Hepatic stellate cell (primary cell): Measurements from ENCODE around the gene GARNL3.

ENCODE experiments used
- DNase-seq: peaks from one replicate; pipeline ENCODE4 v3.0.0; 2011; ENCODE audit warnings: low spot score

Gene GARNL3

DNA sequence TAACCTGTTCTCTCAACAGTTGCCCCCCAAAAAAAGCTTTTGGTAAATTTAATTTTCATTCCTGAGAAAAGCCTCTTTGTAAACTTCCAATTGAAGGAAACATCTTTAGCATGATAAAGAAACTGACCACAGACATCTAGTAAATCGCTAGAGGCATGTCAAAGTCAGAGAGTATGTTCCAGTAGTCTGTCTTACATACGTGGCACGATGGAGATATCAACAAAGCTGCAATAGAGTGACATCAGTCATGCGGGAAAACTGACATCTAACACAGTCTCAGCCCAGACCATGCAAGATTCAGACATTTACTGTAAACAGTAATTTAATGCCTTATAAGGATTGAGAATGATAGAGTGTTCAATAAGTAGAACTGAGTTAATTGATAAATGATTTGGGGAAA, 45.1 kb downstream of the GARNL3 start:
- no peak for DNase-seq

DNA sequence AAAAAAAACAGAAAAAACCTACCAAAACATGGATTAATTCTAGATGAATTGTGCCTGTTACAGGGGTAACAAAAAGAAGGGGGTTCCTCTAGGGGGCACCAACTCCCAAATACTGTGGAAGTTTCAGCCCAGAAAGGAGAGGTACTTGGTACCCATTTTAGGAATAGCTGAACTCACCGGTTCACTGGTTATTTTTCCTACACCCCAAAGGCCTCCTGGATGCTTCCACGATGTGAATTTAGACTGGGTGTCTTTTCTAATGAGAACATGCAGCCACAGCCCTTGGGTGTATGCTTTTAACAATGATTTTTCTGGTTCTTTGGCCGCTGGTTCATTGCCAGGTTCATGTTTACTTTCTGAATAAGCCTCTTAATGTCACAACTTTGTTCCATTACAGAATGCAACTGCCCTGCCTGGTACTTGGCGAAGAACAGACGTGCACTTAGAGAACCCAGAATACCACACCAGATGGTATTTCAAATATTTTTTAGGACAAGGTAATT, 46.7 kb downstream of the GARNL3 start:
- peak; percentile 19 for DNase-seq

DNA sequence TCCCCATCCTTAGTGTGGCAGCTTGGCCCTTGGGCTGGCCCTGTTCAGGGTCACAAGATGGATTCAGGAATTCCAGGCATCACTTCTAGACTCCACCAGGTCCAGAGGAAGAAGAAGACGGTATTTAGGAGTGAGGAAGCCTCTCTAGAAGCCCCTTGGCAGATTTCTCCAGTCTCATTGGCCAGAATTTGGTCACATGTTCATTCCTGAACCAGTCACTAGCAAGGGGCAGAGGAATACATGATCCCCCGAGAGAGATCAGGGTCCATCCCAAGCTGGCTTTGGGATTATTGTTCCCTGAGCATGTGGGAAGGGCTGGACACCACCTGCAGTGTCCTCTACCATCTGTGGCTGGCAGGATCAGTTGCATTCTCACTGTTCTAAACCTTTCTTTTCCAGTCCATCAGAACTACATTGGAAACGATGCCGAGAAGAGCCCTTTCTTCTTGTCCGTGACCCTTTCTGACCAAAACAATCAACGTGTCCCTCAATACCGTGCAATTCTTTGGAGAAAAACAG, 48.5 kb downstream of the GARNL3 start:
- DNase-seq = no peak

DNA sequence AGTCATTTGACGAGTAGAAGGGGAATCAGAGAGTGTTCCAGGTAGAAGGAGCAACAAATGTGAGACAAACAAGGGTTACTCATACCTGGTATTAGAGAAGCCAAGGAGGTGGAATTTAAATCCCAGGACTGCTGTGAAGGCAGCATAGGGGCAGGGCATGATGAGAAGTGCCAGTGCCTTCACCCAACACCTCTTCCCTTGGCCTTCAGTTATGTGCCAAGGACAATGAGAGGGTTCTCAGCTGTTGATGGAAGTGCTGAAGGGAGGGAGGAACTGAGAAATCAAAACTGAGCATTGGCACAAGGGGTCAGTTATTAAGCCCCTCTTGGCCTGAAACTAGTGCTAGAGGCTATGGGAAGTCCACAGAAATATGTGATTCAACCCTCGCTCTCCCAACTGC, 50.3 kb downstream of the GARNL3 start:
- no peak for DNase-seq

DNA sequence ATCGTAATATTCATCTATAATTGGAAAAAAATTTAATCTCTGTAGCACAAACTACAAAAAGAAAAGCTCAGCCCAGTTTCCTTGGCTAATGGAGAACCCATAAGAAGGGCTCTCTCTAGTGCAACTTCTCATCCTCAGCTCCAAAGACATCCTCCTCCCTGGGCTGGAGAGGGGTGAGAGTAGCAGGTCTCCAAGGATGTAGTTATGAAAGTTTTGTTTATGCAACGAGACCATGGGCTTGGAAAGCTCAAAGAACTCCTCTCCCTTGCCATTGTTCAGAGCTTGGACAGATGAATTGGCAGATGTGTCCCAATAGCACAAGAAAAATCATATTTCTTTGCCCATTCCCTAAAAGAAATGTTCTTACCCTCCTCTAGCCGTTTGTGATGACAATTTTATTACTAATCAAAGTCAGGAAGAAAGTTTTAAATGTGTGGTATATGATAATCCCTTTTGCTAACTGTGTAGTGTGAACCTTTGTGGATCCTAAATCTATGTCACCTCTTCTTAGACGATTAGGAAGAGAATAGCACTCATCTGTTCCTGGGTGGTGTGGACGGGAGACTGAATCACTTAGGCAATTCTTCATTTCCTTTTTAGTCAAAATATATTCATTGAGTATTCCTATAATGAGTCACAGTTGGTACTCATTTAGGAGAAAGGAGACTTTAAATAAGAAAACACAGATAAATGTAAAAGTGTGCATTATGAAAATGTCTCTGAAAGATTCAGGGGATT, 52.2 kb downstream of the GARNL3 start:
- DNase-seq = peak; percentile 13

DNA sequence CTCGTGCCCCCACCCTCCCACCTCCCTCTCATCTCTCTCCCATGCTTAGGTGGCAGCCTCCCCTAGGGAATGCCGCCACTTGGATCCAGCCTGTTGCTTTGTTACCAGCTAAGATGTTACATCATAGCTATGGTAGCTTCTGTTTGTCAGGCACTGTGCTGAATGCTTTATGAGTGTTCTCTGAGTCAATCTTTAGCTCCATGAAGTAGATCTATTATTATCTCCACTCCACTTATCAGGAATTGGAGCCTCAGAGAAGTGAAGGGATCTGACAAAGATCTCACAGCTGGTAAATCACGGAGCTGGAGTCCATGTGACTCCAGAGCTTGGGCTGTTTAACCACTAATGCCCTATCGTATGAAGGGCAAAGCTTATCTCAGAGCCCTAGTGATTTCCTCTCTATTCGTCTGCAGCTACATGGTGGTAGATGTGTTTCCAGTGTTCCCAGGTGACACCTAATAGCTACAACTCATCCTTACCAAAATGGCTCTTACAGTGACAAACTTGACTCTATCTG, 54.1 kb downstream of the GARNL3 start:
- peak; percentile 30 for DNase-seq

DNA sequence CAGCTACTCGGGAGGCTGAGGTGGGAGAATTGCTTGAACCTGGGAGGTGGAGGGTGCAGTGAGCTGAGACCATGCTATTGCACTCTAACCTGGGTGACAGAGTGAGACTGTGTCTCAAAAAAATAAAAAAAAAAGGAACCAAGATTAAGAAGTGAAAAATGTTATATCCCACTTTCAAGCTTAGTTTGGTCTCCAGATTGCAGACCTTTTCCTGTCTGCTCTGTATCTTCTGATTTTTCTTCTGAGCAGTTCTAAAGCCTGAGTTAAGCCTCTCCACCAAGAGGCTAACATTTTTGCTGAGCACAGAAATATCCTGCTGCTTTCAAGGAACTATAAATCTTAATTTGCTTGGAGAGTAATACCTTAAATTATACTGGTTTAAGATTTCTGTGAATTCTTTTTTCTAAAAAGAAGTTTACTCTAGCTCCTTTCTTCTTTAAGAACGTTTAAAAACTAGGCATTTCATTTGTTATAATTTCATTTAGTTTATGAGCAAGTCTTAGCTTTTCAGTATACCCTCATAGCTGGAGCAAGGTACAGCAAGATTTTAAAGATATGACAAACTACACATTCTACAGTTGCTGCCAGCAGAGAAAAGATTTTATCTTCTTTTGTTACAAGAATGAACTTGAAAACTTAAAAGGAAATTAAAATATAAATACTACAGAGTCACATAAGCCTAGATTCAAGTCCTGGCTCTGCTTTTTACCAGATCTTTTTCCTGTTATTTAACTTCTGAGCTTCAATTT, 55.0 kb downstream of the GARNL3 start:
- no peak for DNase-seq

DNA sequence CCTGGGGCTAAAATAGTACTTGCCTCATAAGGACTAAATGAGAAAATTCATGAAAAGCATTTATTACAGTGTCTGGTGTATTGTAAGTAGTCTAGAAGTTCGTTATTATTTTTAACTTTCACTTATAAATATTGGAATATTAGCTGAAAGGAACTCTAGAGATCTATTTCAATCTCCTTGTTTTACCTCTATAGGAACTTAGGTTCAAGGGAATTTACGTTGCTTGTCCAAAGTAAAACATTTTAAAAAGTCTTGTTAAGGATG, 55.5 kb downstream of the GARNL3 start:
- DNase-seq = no peak

DNA sequence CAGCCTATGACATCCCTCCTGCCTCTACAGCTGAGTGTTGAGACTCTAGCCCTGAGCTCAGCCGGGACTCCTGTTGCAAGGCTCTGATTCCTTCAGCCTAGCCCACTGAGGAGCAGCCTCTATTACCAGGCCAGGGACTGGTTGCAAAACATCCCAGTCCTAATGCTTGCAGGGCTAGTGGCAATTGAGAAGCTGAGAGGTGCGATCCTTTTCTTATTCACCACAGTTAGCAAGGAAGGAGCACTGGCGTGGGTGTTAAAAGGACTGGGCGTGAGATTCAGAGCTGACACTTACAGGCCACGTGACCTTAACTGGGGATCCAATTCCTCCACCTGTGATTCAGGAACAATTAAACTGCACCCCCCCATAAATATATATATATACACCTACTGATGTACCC, 58.8 kb downstream of the GARNL3 start:
- DNase-seq = no peak

DNA sequence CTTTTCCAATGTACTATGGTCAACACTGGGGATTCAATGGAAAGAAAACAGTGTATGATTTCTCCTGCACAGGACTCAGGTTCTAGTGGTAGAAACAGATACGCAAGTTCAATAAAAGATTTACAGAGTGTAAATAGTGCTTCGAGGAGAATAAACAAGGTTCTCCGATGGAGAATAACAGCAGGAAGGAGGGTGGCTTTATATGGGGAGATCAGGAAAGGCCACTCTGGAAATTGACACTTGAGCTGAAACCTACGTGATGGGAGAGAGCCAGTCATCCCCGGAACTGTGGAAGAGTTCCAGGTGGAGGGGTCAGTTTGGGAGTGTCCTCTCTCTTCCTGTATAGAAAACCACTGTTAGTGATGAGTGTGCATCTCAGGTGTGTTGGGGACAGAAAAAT, 65.9 kb downstream of the GARNL3 start:
- no peak for DNase-seq

DNA sequence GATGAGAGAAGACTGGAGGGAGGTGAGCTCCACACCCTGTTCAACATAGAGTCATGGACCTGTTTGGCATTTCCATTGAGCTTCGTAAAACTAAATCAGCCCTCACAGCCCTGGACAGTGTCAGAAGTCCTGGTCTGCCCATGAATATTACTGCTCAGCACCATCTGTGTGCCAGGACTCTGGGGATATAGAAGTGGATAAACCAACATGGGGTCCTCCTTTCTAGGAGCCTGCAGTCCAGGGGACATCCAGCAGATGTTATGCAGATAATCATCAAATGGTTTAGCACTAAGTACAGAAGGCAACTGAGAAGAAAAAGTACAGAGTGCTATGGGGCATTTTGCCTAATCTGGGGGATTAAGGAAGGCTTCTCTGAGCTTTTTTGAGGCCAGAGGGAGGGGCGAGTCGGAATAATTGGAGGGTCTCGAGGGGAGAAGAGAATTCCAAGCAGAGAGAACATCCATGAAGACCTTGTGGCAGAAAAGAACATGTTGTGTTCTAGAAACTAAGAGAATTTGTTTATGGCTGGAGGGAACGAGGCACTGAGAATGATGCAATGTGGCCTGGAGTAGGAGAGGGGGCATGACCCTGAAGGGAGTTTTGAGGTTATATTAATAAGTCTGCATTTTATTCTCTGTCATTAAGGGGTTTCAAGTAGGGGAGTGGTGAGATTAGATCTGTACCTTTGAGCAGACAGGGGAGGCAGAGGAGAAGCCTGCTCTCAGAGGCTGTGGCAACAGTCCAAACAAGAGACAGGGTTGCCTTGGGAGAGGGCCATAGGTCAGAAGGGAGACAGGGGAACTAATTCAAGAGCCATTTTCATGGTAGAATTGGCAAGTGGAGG, 68.9 kb downstream of the GARNL3 start:
- DNase-seq = no peak

DNA sequence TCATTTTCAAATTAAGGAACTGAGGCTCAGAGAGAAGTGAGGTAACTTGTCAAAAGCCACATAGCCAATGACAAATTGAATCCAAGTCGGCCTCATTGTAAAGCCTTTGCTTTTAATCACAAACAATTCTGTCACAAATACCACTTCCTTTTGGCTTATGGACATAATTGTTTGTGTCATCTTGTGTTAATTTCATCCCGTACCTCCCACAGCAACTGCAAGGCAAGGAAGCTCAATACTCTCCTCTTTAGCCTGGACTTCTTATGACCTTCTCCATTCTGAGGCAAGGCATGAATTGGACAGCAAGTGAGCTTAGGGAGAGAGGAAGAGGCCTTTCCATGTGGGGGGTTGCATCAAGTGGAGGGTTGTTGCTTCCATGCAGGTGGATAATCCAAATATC, 70.2 kb downstream of the GARNL3 start:
- no peak for DNase-seq

DNA sequence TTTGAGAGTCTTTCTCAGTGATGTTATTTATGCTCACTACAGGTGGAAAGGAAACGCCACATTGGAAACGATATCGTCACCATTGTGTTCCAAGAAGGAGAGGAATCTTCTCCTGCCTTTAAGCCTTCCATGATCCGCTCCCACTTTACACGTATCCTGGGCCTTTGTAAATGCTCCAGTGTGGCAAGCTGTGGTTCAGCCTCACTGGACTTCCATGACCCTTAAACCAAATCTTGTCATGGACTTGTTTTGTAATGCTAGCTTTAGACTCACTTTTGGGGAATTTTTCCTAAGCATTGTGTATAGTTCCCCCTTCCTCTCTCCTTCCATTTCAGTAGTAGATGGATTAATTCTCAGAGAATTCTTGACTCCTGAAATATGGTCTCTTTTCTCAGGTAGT, 71.5 kb downstream of the GARNL3 start:
- no peak for DNase-seq

DNA sequence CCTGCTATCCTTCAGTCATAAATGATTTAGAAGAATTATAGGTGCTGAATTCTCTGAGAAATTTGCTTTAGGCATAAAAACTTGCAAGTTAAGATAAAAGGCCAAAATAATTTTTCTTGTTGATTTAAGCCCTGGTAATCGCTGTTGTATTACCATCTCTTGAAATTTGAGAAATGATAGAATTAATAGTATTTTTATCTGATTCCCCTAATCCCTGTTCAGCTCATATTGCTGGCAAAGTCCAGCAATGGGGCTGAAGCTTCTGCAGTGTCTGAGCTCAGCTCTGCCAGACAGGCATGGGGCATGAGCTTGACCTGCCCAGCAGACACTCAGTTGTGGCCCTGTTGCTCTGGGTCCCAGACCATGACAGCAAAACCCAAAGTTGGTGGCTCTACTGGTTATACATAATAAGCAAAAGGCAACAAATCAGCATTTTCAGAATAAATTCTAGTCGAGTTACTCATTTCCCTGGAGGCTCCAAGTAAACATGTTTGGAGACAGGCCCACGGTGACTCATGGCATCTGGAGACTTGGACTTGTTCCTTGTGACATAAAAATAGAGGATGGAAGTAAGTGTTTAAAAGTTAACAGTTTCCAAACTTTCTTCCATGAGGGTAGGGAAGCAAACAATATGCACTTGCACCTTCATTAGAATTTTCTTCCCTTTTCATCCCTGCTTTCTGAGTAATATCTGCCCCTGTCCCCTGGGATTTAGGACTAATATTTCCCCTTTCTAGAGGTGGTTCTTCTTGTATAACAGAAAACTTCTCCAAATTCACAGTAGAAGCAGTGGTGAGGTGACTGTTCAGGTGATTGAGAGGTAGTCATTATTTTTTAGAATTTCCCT, 72.2 kb downstream of the GARNL3 start:
- peak; percentile 68 for DNase-seq

DNA sequence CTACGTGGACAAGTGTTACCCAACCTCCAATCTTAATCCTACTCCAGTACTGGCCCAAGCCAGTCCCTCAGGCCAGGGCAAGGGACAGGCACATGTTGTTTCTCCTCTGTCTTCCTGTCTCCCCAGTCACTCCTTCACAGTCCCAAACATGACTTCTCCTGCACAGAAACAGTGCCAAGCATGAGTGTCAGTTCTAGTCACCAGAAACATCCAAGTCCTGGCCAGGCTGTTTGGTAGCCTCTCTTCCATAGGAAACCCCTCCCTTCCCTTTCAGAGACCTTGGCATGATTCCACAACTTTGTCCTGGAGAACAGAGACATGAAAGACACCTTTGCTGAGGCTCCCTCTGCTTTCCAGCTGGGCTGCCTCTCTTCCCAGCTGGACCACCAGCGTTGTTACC, 76.1 kb downstream of the GARNL3 start:
- no peak for DNase-seq

DNA sequence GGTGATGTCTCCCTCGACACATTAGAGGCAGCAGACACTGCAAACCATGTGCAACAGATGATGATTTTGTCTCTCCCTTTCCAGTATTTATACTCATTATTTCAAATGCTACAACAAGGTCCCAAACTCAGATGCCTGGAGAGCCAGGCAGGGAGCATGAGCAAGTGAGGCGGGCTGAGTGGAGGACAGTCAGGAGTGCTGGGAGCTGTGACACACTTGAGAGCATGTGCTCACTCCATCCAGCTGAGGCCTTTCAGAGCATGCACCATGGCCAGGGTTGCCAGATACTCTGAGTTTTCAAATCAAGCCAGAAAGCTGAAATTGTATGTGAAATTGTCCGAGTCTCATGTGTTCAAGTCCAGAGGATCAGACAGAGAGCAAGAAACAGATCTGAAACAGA, 76.6 kb downstream of the GARNL3 start:
- DNase-seq = no peak

DNA sequence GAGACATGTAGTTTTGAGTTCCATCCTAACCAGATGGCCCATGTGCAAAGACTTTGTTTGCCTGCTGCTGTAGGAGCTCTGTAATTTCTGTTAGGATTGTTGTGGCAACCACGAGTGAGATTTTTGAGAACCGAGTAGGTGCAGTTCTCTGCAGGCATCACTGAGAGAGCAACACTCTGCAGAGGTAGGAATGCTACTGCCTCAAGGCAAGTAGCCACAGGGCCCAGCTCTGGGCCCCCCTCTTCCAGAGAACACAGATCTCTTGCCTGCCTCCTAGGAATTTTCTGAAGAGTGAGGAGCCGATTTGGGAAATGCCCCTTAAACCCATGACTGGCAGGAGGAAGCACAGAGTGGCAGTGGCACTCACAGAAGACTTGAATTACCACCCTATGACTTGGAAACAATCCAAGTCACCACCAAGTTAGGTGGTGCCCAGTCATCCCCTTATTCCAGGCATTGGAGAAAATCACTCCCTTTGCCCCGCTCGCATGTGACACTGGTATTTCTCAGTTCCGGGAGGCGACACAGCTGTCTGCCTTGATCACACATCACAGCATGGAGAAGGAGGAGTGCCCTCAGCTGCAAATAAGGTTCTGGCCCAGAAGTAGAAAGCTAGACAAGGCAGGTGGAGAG, 79.9 kb downstream of the GARNL3 start:
- DNase-seq = no peak

DNA sequence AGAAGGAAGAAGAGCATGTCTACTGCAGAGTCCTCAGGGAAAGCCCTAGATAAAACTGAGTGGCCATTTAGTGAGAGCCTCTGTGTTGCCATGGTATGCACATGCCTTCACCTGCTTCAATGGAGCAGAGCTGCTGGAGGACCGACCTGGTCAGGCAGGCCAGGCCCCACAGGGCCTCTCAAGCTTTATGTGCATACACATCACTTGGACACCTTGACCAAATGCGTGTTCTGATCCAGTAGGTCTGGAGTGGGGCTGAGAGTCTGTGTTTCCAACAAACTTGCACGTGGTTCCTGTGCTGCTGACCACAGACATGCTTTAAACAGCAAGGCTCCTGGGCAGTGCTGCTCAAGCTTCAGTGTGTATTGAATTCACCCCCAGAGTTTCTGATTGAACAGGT, 81.0 kb downstream of the GARNL3 start:
- no peak for DNase-seq

DNA sequence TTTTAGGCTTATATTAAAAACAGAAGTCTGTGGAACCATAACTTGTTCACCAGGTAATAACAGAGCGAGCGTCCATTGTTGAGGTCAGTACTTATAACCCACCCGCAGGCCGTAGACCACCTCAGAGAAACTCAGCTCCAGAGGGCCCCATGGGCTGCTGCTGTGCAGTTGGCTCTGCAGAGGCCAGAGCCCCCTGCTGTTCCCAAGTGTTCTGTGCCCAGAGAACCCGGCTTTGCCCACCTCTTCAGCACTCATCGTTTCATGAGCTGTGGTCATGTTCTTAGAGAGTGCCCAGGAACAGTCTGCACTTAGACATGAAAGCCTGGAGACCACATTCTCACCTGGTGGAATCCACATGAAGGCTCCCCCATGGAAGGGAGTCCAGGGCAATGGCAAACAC, 82.0 kb downstream of the GARNL3 start:
- no peak for DNase-seq

DNA sequence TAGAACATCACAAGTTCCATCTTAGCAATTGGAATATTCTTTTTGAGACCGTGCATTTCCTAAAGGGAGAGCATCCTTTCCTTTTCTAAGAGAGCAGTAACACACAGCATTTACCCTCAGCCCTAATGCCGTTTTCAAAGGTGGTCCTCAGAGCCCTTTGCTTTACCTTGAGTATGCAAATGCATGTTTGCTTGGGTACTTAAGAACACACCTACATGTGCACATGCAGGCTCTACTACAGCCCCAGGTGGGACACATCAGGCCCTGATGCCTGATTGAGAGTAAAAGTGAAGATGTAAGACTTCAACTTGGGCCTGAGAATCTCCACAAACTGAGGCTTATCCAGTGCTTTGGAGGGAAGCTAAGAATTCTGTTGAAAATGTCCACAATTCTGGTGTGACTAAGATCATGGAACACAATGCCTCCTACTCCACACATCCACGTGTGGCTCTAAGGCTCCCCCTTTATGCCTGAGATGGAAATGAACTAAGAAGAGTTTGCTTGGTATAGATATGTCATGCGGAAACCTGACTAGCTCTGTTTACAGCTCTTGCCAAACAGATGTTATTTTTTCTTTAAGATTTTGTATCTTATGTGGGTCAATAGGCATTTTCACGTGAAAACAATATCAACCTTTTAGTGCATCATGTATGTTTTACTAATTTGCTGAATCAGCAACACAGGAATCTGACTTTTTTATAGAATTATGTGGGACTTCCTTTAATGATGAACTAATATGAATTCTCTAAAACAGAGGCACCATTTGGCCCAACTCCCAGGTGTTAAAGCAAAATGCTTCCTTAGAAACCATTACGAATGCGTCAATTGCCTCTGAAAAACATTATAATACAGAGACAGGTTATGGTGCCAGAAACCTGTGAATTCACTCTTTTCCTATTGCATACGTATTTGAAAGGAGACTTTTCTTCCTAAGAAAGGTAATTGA, 83.5 kb downstream of the GARNL3 start:
- peak; percentile 64 for DNase-seq
